ENCODE results near the gene GAS2L2.

- TF ChIP-seq POLR2AphosphoS5 (IDR thresholded peaks at IDR 0.05; ENCODE audit: low read depth, low read length) (no peak), POLR2A (IDR thresholded peaks at IDR 0.05; ENCODE audit: low read depth, low read length) (no peak)
Measured at GRCh38 chr17:35708149-35708548, 44.9 kb downstream of the GAS2L2 start.
